ENCODE data around the gene RHOBTB3. TPM values are rescaled to one million over a fixed set of nuclear protein-coding genes. Genes with fewer than 3 reads are reported as not detected.
"Not testable (repeated sequence)": the region's sequence is repeated elsewhere in the genome, so short reads cannot be mapped to it uniquely, and the experiment has no call there.

Gene RHOBTB3
- 10 to 100 TPM; 72.5 to 80.2 (median 78.4) TPM for polyA plus RNA-seq (ENCODE audit: insufficient read length in 4 of 4)

GRCh38 chr5:95730730-95731570, at the start of gene RHOBTB3:
Gene RHOBTB3 (plus strand): TSS chr5:95731336. CDS start chr5:95731683, 347 bp downstream.
- peak; percentile 68 to 85 (median 78) for DNase-seq (ENCODE audit: low read depth in 4 of 4, low spot score in 3 of 4)

GRCh38 chr5:95682891-95683290, 48.2 kb upstream of the RHOBTB3 start, which contains the start of gene SPATA9:
Gene SPATA9 (minus strand): TSS chr5:95682991. CDS start chr5:95682854, 137 bp downstream.
- DNase-seq (ENCODE audit: low read depth in 4 of 4, low spot score in 3 of 4): no peak

GRCh38 chr5:95684361-95684760, 46.8 kb upstream of the RHOBTB3 start:
- DNase-seq (ENCODE audit: low read depth in 4 of 4, low spot score in 3 of 4): no peak

GRCh38 chr5:95686651-95687050, 44.5 kb upstream of the RHOBTB3 start:
- DNase-seq (ENCODE audit: low read depth in 4 of 4, low spot score in 3 of 4): no peak

GRCh38 chr5:95689680-95690079, 41.5 kb upstream of the RHOBTB3 start:
- DNase-seq (ENCODE audit: low read depth in 4 of 4, low spot score in 3 of 4): no peak

GRCh38 chr5:95690333-95690732, 40.8 kb upstream of the RHOBTB3 start:
- DNase-seq (ENCODE audit: low read depth in 4 of 4, low spot score in 3 of 4): no peak

- peak in 2 of 4 donors; percentile 31 to 33 for DNase-seq (ENCODE audit: low read depth in 4 of 4, low spot score in 3 of 4)
Measured at GRCh38 chr5:95697781-95698681, 33.1 kb upstream of the RHOBTB3 start.

GRCh38 chr5:95699337-95699736, 31.8 kb upstream of the RHOBTB3 start:
- no peak for DNase-seq (ENCODE audit: low read depth in 4 of 4, low spot score in 3 of 4)

GRCh38 chr5:95701074-95701473, 30.1 kb upstream of the RHOBTB3 start:
- no peak for DNase-seq (ENCODE audit: low read depth in 4 of 4, low spot score in 3 of 4)

GRCh38 chr5:95704150-95704549, 27.0 kb upstream of the RHOBTB3 start:
- no peak for DNase-seq (ENCODE audit: low read depth in 4 of 4, low spot score in 3 of 4)

GRCh38 chr5:95706196-95706595, 24.9 kb upstream of the RHOBTB3 start:
- not testable (repeated sequence) for DNase-seq (ENCODE audit: low read depth in 4 of 4, low spot score in 3 of 4)

- no peak for DNase-seq (ENCODE audit: low read depth in 4 of 4, low spot score in 3 of 4)
Measured at GRCh38 chr5:95707055-95707454, 24.1 kb upstream of the RHOBTB3 start.

GRCh38 chr5:95707534-95708188, 23.5 kb upstream of the RHOBTB3 start:
- DNase-seq (ENCODE audit: low read depth in 4 of 4, low spot score in 3 of 4): not testable (repeated sequence)

GRCh38 chr5:95708876-95709275, 22.3 kb upstream of the RHOBTB3 start:
- no peak for DNase-seq (ENCODE audit: low read depth in 4 of 4, low spot score in 3 of 4)

- DNase-seq (ENCODE audit: low read depth in 4 of 4, low spot score in 3 of 4): no peak
Measured at GRCh38 chr5:95709967-95710650, 21.0 kb upstream of the RHOBTB3 start.

- DNase-seq (ENCODE audit: low read depth in 4 of 4, low spot score in 3 of 4): not testable (repeated sequence)
Measured at GRCh38 chr5:95710651-95711500, 20.3 kb upstream of the RHOBTB3 start.

GRCh38 chr5:95711501-95712346, 19.4 kb upstream of the RHOBTB3 start:
- DNase-seq (ENCODE audit: low read depth in 4 of 4, low spot score in 3 of 4): no peak

- no peak for DNase-seq (ENCODE audit: low read depth in 4 of 4, low spot score in 3 of 4)
Measured at GRCh38 chr5:95712347-95712958, 18.7 kb upstream of the RHOBTB3 start.

Measured in right renal pelvis (tissue), 4 donors.